ENCODE results near the gene ELOVL6. TPM values are rescaled to one million over a fixed set of nuclear protein-coding genes. Genes with fewer than 3 reads are reported as not detected.

Gene ELOVL6
- total RNA-seq, 4 donors from 2014 or later, result 0.10 to 0.42 (median 0.13) TPM; not detected in 1

GRCh38 chr4:110107866-110108265 is 90.5 kb downstream of the ELOVL6 start:
- H3K27me3 ChIP-seq, result no peaks in the 10 kb centered on the region
- intact Hi-C loops (cut with DNase I; ENCODE audit: low total_unique reads), result no loop called here
- no peaks in the 10 kb centered on the region for H3K4me1 ChIP-seq
- TF ChIP-seq, protein P1, sequence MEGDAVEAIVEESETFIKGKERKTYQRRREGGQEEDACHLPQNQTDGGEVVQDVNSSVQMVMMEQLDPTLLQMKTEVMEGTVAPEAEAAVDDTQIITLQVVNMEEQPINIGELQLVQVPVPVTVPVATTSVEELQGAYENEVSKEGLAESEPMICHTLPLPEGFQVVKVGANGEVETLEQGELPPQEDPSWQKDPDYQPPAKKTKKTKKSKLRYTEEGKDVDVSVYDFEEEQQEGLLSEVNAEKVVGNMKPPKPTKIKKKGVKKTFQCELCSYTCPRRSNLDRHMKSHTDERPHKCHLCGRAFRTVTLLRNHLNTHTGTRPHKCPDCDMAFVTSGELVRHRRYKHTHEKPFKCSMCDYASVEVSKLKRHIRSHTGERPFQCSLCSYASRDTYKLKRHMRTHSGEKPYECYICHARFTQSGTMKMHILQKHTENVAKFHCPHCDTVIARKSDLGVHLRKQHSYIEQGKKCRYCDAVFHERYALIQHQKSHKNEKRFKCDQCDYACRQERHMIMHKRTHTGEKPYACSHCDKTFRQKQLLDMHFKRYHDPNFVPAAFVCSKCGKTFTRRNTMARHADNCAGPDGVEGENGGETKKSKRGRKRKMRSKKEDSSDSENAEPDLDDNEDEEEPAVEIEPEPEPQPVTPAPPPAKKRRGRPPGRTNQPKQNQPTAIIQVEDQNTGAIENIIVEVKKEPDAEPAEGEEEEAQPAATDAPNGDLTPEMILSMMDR (IDR thresholded peaks at IDR 0.05 in 4 of 5, conservative IDR thresholded peaks at IDR 0.05 in 1 of 5), result no peak
- TF ChIP-seq POLR2A (IDR thresholded peaks at IDR 0.05), result no peak
- ATAC-seq (no peak), DNase-seq (no peak)
- in situ Hi-C loops (cut with MboI; ENCODE audit: low sequenced_read_pairs in 4 of 4), result no loop called here
- no peaks in the 10 kb centered on the region for H3K36me3 ChIP-seq
- H3K4me3 ChIP-seq, result no peak overlapping the region
- H3K27ac ChIP-seq, result no peak overlapping the region
- no peaks in the 10 kb centered on the region for H3K9me3 ChIP-seq

DNA sequence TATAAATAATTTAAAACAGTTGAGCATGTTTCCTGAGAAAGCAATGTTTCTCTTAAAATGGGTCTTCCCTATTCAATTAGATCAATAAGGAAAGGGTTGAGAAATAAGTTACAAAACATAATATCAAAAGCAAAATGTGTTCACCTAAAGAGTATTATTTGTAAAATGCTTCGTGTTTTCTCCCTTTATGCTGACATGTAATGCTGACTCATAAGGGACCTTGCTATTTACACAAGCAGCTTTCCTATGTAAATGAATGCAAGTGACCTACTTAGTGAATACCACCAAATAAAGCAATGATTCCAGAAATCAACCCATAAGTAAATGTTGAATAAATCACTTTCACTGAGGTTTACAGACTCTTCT is 91.5 kb downstream of the ELOVL6 start:
- no peak overlapping the region for H3K27ac ChIP-seq
- intact Hi-C loops (cut with DNase I; ENCODE audit: low total_unique reads) (no loop called here), in situ Hi-C loops (cut with MboI; ENCODE audit: low sequenced_read_pairs in 4 of 4) (no loop called here)
- H3K27me3 ChIP-seq, result no peaks in the 10 kb centered on the region
- no peak for DNase-seq
- TF ChIP-seq, protein P1 (IDR thresholded peaks at IDR 0.05 in 4 of 5, conservative IDR thresholded peaks at IDR 0.05 in 1 of 5), result no peak
- TF ChIP-seq POLR2A (IDR thresholded peaks at IDR 0.05), result no peak
- no peaks in the 10 kb centered on the region for H3K9me3 ChIP-seq
- no peak for ATAC-seq
- H3K36me3 ChIP-seq, result no peaks in the 10 kb centered on the region
- H3K4me1 ChIP-seq, result no peaks in the 10 kb centered on the region
- H3K4me3 ChIP-seq, result no peak overlapping the region

DNA sequence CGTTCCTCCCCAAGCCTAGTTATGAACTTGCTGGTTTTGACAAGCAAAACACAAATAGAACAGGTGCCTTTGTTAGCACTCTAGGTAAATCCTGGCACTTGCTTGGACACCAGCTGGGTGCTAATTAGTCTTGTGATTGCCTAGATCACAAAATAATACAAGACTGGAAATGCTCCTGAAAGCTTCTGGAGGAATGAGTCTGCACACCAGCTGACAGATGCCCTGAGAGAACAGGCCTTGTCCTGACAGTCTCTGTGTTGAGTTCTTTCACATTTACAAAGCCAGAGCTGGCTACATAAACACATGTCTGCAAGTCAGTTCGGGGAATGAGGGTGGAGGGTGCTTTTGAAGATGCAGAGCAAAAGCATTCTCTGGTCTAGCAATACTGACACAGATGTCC is 93.8 kb downstream of the ELOVL6 start:
- in situ Hi-C loops (cut with MboI; ENCODE audit: low sequenced_read_pairs in 4 of 4), result no loop called here
- no peak overlapping the region for H3K4me3 ChIP-seq
- TF ChIP-seq, protein P1 (IDR thresholded peaks at IDR 0.05 in 4 of 5, conservative IDR thresholded peaks at IDR 0.05 in 1 of 5), result no peak
- no peak for TF ChIP-seq POLR2A (IDR thresholded peaks at IDR 0.05)
- H3K27ac ChIP-seq, result no peak overlapping the region
- H3K4me1 ChIP-seq, result no peaks in the 10 kb centered on the region
- H3K27me3 ChIP-seq, result no peaks in the 10 kb centered on the region
- intact Hi-C loops (cut with DNase I; ENCODE audit: low total_unique reads), result no loop called here
- no peaks in the 10 kb centered on the region for H3K36me3 ChIP-seq
- DNase-seq, result no peak
- H3K9me3 ChIP-seq, result no peaks in the 10 kb centered on the region
- no peak for ATAC-seq

DNA sequence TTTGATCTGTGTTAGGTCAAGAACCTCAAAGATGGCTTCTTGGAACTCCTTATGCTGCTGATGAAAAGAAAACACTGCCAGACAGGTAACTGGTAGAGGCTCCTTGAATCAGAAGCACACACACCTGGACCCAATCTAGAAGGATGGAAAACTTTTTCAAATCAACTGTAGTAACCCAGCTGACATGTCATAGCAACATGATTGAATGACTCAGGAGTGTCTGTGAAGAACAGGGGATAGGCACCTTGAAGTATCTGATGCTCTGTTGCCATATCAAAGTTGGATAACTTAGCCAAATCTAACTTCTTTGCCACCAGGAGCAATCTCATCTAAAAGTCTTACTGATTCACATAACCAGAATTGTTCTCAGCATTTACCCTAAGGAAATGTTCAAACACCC is 98.8 kb downstream of the ELOVL6 start:
- no peak overlapping the region for H3K4me3 ChIP-seq

DNA sequence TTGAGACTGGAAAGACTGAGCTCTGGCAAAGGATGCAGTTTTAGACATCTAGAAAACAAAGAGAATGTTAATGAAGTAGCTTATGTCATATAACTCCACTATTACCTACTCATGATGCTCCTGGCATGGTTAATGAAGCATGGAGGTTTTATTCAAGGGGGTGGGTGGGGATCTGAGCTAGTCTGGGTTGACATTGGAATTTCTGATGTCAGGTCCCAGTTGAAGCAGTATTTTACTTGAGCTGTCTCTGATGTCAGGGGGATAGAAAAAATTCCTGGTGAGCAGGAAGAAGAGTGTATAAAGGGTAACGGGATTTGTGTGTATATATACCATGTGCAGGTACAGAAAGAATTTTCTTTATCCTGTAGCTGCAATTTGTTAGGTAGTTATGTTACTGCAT is 102.0 kb downstream of the ELOVL6 start:
- Histone ChIP-seq H3K4me1 (no peaks in the 10 kb centered on the region), H3K36me3 (no peaks in the 10 kb centered on the region), H3K9me3 (no peaks in the 10 kb centered on the region), H3K27ac (no peak overlapping the region), H3K4me3 (no peak overlapping the region), H3K27me3 (no peaks in the 10 kb centered on the region)
- no peak for ATAC-seq
- intact Hi-C loops (cut with DNase I; ENCODE audit: low total_unique reads), result no loop called here
- in situ Hi-C loops (cut with MboI; ENCODE audit: low sequenced_read_pairs in 4 of 4), result no loop called here
- no peak for DNase-seq
- no peak for TF ChIP-seq POLR2A (IDR thresholded peaks at IDR 0.05)
- TF ChIP-seq, protein P1 (IDR thresholded peaks at IDR 0.05 in 4 of 5, conservative IDR thresholded peaks at IDR 0.05 in 1 of 5), result no peak

More for the DNA sequence above, 98.8 kb downstream of the ELOVL6 start:
- H3K27me3 ChIP-seq, result no peaks in the 10 kb centered on the region
- intact Hi-C loops (cut with DNase I; ENCODE audit: low total_unique reads), result no loop called here
- H3K4me1 ChIP-seq, result no peaks in the 10 kb centered on the region
- no peaks in the 10 kb centered on the region for H3K36me3 ChIP-seq
- in situ Hi-C loops (cut with MboI; ENCODE audit: low sequenced_read_pairs in 4 of 4), result no loop called here
- H3K9me3 ChIP-seq, result no peaks in the 10 kb centered on the region
- ATAC-seq (no peak), DNase-seq (no peak)
- TF ChIP-seq POLR2A (IDR thresholded peaks at IDR 0.05), result no peak
- TF ChIP-seq, protein P1 (IDR thresholded peaks at IDR 0.05 in 4 of 5, conservative IDR thresholded peaks at IDR 0.05 in 1 of 5), result no peak
- H3K27ac ChIP-seq, result no peak overlapping the region
